Stimulated activated CD8-positive, alpha-beta memory T cell treated with anti-CD3 and anti-CD28 coated beads, Interleukin-7, amount 100 ng/mL, for 24 hours (primary cell): ENCODE results near the gene DTX3.
A peak's percentile ranks its signal among the peaks of the same experiment; 100 is the strongest.
"Not testable (repeated sequence)": the region's sequence is repeated elsewhere in the genome, so short reads cannot be mapped to it uniquely, and the experiment has no call there.

Experiments
- DNase-seq: peaks from one replicate; pipeline ENCODE4 v3.0.0-alpha.2; 2020; ENCODE audit warnings: low read depth

DTX3 gene

GRCh38 chr12:57583008-57583831, 21.4 kb upstream of the DTX3 start:
- peak; percentile 10 for DNase-seq

GRCh38 chr12:57584050-57584449, 20.6 kb upstream of the DTX3 start:
- DNase-seq: no peak

GRCh38 chr12:57584690-57585089, 19.9 kb upstream of the DTX3 start:
- DNase-seq: no peak

GRCh38 chr12:57585156-57585555, 19.5 kb upstream of the DTX3 start:
- no peak for DNase-seq

GRCh38 chr12:57586128-57586527, 18.5 kb upstream of the DTX3 start:
- DNase-seq: no peak

GRCh38 chr12:57586832-57587429, 17.7 kb upstream of the DTX3 start:
- DNase-seq: no peak

GRCh38 chr12:57588951-57589610, 15.5 kb upstream of the DTX3 start:
- DNase-seq: not testable (repeated sequence)

GRCh38 chr12:57590479-57590863, 14.2 kb upstream of the DTX3 start:
- DNase-seq: no peak

- DNase-seq: peak; percentile 49
Measured at GRCh38 chr12:57590864-57591781, 13.5 kb upstream of the DTX3 start, which contains the start of gene PIP4K2C. TSS of gene PIP4K2C (plus strand) at chr12:57591192. CDS start at chr12:57591290, 98 bp downstream.

GRCh38 chr12:57591782-57592325, 12.8 kb upstream of the DTX3 start:
- no peak for DNase-seq

GRCh38 chr12:57592551-57593165, 12.0 kb upstream of the DTX3 start:
- no peak for DNase-seq

GRCh38 chr12:57593187-57593586, 11.4 kb upstream of the DTX3 start:
- DNase-seq: no peak

GRCh38 chr12:57600395-57600794, 4.2 kb upstream of the DTX3 start:
- DNase-seq: no peak

GRCh38 chr12:57602544-57602943, 2.1 kb upstream of the DTX3 start:
- DNase-seq: no peak

- DNase-seq: no peak
Measured at GRCh38 chr12:57603324-57603723, 1.3 kb upstream of the DTX3 start.

GRCh38 chr12:57603815-57604453, 690 bp upstream of the DTX3 start:
- DNase-seq: no peak

GRCh38 chr12:57604992-57605810, 577 bp downstream of the DTX3 start:
- DNase-seq: no peak

- DNase-seq: no peak
Measured at GRCh38 chr12:57605811-57606311, 1.2 kb downstream of the DTX3 start.

GRCh38 chr12:57606399-57606798, 1.8 kb downstream of the DTX3 start:
- DNase-seq: no peak

GRCh38 chr12:57606821-57607220, 2.2 kb downstream of the DTX3 start:
- DNase-seq: no peak
